Thyroid gland (tissue), 4 donors: ENCODE data around the gene NLE1.
"Not testable (repeated sequence)": the region's sequence is repeated elsewhere in the genome, so short reads cannot be mapped to it uniquely, and the experiment has no call there.

Experiments
- POLR2A ChIP-seq, 2 donors: fragments of 450-650 bp; IDR thresholded peaks; one replicate each; pipeline ENCODE4 v1.6.1; 2017; ENCODE audit warnings: antibody characterized with exemption in 2 of 2, mild to moderate bottlenecking in 2 of 2, moderate library complexity in 1 of 2
- TF ChIP-seq, protein P1 (sequence below), 6 experiments: fragments of 200-600 bp in 3 of 6; fragments of 450-650 bp in 3 of 6; sonication (generic) in 3 of 6; IDR thresholded peaks; one replicate each; pipeline ENCODE4 v1.5.1; 2016 to 2019; ENCODE audit warnings: antibody characterized with exemption in 6 of 6, mild to moderate bottlenecking in 2 of 6, inconsistent platforms in 1 of 6, moderate library complexity in 1 of 6

DNA sequence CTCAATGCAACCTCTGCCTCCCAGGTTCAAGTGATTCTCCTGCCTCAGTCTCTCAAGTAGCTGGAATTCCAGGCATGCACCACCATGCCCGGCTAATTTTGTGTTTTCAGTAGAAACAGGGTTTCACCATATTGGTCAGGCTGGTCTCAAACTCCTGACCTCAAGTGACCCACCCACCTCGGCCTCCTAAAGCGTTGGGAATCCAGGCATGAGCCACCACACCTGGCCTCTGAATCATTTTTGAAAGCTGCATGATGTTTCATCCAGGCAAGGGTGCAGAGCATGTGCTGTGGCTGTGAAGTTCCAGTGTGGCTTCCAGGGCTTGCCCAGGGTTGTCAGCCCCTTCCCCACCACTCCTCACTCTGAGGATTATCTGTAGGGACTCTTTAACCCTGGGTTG, 30.2 kb upstream of the NLE1 start:
- TF ChIP-seq, protein P1, sequence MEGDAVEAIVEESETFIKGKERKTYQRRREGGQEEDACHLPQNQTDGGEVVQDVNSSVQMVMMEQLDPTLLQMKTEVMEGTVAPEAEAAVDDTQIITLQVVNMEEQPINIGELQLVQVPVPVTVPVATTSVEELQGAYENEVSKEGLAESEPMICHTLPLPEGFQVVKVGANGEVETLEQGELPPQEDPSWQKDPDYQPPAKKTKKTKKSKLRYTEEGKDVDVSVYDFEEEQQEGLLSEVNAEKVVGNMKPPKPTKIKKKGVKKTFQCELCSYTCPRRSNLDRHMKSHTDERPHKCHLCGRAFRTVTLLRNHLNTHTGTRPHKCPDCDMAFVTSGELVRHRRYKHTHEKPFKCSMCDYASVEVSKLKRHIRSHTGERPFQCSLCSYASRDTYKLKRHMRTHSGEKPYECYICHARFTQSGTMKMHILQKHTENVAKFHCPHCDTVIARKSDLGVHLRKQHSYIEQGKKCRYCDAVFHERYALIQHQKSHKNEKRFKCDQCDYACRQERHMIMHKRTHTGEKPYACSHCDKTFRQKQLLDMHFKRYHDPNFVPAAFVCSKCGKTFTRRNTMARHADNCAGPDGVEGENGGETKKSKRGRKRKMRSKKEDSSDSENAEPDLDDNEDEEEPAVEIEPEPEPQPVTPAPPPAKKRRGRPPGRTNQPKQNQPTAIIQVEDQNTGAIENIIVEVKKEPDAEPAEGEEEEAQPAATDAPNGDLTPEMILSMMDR (IDR thresholded peaks at IDR 0.05) = not testable (repeated sequence)
- TF ChIP-seq POLR2A (IDR thresholded peaks at IDR 0.05) = not testable (repeated sequence)
